ENCODE measurements around the gene C10orf71.

C10orf71 gene

GRCh38 chr10:49275896-49276295 lies 23.1 kb upstream of the C10orf71 start:
- DNase-seq, result no peak

DNA sequence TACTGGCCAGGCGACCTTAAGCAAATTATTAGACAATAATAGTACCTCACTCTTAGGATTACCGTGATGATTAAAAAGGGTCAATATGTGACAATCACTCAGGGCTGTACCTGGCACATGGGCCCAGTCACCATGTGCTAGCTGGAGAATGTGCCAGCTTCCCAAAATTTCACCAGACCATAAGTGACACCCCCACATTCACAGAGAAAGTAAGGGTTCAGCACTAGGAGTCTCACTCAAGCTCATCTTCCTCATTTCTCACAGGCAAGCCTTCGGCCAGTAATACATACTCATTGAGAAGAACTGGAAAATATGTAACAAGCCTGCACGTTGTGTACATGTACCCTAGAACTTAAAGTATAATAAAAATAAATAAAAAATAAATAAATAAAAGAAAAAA lies 22.4 kb upstream of the C10orf71 start:
- no peak for DNase-seq

DNA sequence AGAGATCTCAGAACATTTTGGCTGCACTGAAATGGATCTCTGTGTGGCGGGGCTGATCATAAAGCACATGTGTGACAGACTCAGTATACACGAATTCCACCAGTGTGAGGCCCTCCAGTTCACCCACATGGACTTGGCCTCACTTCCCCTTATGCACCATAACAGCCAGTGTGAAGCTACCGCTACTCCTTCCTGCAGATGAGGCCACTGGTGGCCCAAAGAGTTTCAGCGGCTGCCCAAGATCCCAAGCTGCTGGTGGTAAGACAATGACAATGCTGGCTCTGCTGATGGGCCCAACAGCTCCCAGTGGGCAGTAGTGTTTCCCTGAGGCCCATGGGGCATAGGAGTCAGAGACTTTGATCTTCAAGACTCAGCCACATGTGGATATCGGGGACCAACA lies 21.0 kb upstream of the C10orf71 start:
- DNase-seq, result no peak

GRCh38 chr10:49278497-49278981 lies 20.4 kb upstream of the C10orf71 start:
- DNase-seq, result no peak

GRCh38 chr10:49279015-49279880 lies 19.7 kb upstream of the C10orf71 start:
- no peak for DNase-seq

DNA sequence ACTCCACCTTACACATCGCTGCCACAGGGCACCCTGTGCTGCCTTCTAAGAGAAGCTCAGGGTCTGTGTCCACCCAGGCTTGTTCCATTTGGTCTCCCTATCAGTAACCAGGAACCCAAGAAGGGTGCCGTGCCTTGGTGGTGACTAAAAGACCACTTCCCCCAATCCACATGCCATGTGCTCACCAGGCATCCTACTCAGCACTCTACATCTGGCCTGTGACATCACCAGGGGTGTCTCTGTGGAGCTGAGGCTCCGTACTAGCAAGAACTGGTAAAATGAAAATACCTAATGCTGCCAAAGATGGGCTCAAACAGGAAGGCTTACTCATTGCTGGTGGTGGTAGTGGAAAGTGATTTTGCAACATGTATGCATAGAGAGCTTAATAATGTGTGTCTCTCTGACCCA lies 19.0 kb upstream of the C10orf71 start:
- no peak for DNase-seq

GRCh38 chr10:49281461-49281860 lies 17.5 kb upstream of the C10orf71 start:
- no peak for DNase-seq

- no peak for DNase-seq
These were observed 16.7 kb upstream of the C10orf71 start for GRCh38 chr10:49282306-49282705.

GRCh38 chr10:49282879-49283341 lies 16.1 kb upstream of the C10orf71 start:
- no peak for DNase-seq

- no peak for DNase-seq
These were observed 15.5 kb upstream of the C10orf71 start for GRCh38 chr10:49283491-49283890.

DNA sequence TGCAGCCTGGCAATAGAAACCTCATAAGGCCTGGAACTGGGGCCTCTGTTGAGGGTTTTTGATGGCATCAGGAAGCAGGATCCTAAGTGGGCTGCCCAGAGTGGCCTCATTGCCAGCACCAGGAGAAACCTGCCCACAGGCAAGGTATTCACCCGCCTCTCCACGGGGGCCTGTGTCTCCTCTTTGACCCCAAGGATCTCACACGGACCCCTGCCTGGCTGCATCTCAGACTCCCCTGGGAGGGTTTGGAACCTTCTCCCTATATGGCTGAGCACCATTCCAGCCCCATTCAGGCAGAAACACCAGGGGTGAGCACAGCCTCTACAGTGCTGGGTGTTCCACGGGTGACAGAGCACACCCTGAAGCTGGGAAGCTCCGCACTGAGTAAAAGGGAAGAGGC lies 14.6 kb upstream of the C10orf71 start:
- no peak for DNase-seq

DNA sequence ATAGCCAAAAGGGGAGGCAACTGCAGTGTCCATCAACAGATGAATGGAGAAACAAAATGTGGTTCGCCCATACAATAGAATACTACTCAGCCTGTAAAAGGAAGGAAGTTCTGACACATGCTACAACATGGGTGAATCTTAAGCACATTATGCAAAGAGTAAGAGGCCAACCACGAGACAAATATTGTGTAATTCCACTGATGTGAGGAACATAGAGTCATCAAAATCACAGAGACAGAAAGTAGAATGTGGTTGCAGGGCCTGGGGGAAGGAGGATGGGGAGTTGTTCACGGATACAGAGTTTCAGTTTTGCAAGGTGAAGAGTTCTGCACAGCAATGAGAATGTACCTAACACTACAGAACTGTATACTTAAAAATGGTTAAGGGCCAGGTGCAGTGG lies 13.7 kb upstream of the C10orf71 start:
- no peak for DNase-seq

- no peak for DNase-seq
These were observed 12.3 kb upstream of the C10orf71 start for GRCh38 chr10:49286686-49287085.

GRCh38 chr10:49287689-49288340 lies 11.2 kb upstream of the C10orf71 start:
- no peak for DNase-seq

DNA sequence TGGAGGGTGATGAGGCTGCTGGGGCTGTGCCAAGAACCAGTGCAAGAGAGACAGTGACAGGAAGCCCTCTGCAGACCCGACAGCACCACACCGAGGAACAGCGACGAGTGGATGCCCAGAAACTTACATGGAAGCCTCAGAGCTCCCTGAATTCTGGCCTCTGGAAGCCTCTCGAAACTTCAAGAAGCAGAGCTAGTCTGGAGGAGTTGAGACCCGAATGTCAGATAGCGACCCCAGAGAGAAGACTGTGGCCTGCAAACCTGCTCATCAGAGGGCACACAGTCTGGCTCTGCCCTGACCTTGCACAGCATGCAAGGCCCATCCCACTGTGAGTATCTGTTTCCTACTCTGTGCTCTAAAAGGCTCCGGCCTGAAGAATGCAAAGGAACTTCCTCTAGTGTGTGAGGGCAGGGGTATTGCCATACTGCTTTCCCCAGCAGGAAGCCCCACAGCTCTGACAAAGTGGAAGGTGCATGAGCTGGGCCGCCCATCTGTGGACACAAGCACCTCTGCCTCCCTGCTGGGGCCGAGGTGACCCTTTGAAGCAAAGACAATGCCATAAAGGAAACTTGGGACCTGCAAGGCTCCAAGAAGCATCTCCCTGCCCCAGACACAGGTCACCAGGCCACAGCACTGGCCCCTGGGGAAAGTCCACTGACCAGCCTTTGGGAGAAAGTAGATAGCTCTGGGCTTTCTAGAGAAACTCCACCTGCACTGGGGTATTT lies 10.5 kb upstream of the C10orf71 start:
- no peak for DNase-seq

- no peak for DNase-seq
These were observed 9.5 kb upstream of the C10orf71 start for GRCh38 chr10:49289480-49289879.

- no peak for DNase-seq
These were observed 8.8 kb upstream of the C10orf71 start for GRCh38 chr10:49290131-49290530.

- DNase-seq, result no peak
These were observed 8.4 kb upstream of the C10orf71 start for GRCh38 chr10:49290607-49291006.

GRCh38 chr10:49292565-49293207 lies 6.3 kb upstream of the C10orf71 start:
- DNase-seq, result no peak

DNA sequence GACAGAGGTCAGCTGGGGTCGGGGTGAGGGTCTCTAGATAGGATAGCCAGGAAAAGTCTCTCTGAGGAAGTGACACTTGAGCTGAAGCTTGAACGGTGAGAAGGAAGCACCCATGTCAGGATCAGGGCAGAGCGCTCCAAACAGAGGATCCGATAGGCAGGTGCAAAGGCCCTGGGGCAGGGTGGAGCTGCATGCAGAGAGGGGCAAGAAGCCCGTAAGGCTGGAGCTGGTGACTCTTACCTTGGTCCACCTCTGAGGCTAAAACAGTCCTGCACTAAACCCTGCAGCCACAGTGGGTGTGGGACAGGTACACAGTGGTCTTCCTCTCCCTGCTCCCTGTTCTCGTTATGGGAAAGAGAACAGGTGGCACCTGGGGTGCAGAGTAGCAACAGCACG lies 5.8 kb upstream of the C10orf71 start:
- no peak for DNase-seq

DNA sequence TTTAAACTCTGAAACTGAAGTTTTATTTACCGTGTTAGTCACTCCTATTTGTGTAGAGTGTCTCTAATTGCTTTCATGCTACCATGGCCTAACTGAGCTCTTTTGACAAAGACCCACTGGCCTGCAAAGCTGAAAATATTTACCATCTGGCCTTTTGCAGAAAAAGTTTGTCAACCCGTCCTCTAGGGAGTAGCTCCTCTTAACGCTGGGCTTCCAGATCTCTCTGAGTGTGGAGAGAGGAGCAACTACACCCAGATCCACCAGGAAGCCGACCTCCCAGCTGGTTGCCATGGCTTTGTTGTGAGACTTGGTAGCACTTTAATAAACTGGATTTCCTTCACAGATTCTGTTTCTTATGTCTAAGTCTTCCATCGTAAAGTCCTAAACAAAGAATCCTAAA lies 4.2 kb upstream of the C10orf71 start:
- no peak for DNase-seq

GRCh38 chr10:49295297-49295696 lies 3.7 kb upstream of the C10orf71 start:
- DNase-seq, result no peak

GRCh38 chr10:49296382-49296781 lies 2.6 kb upstream of the C10orf71 start:
- DNase-seq, result no peak
